ENCODE data around the gene RPAP3.

DNA sequence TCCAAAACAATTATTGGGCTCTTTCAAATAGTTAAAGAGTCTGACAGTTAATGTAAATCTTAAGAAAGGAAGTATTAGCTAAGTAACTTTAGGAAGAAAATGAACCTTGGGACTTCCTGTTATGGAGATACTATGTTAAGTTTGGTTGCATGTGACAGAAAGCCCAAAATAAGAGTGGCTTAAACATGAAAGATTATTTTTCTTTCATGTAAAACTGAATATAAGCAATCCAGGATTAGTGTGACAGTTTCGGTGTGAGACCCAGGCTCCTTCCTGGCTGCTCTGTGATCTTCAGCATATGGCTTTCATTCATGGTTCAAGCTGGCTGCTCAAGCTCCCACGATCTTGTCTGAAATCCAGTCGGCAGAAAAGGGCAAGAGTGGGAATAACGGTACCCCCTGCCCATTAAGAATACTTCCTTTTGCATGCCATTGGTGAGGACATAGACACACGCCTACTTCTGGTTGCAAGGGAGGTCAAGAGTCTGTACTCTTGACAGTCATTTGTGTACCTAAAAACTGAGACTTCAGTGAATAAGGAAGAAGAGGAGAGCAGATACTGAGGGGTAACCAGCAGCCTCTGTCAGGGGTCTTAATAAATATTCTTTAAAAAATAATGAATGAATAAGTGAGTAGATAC, 2.2 kb upstream of the RPAP3 start:
- TF ChIP-seq, protein P1, sequence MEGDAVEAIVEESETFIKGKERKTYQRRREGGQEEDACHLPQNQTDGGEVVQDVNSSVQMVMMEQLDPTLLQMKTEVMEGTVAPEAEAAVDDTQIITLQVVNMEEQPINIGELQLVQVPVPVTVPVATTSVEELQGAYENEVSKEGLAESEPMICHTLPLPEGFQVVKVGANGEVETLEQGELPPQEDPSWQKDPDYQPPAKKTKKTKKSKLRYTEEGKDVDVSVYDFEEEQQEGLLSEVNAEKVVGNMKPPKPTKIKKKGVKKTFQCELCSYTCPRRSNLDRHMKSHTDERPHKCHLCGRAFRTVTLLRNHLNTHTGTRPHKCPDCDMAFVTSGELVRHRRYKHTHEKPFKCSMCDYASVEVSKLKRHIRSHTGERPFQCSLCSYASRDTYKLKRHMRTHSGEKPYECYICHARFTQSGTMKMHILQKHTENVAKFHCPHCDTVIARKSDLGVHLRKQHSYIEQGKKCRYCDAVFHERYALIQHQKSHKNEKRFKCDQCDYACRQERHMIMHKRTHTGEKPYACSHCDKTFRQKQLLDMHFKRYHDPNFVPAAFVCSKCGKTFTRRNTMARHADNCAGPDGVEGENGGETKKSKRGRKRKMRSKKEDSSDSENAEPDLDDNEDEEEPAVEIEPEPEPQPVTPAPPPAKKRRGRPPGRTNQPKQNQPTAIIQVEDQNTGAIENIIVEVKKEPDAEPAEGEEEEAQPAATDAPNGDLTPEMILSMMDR (conservative IDR thresholded peaks at IDR 0.05; ENCODE audit: low read length), result no peak
- TF ChIP-seq EZH2phosphoT487 (IDR thresholded peaks at IDR 0.05; ENCODE audit: borderline replicate concordance), result no peak
